Breast epithelium (tissue), 4 donors: Measurements from ENCODE around the gene IFT81. TPM values are rescaled to one million over a fixed set of nuclear protein-coding genes. Genes with fewer than 3 reads are reported as not detected.
A peak's percentile ranks its signal among the peaks of the same experiment; 100 is the strongest.

Source experiments
- DNase-seq, 2 donors: peaks; one replicate each; pipeline ENCODE4 v3.0.0-alpha.2; 2019; ENCODE audit warnings: low spot score in 2 of 2
- H3K27ac ChIP-seq, 2 donors: fragments of 200-600 bp; sonication (generic) in 1 of 2; one replicate each; pipeline ENCODE4 v1.5.1; 2016 to 2019; ENCODE audit warnings: mild to moderate bottlenecking in 1 of 2
- H3K27me3 ChIP-seq, 2 donors: fragments of 200-600 bp; sonication (generic) in 1 of 2; one replicate each; pipeline versions ENCODE4 v1.5.1 to v1.6.0; 2017 to 2019; ENCODE audit warnings: control low read depth in 1 of 2, mild to moderate bottlenecking in 1 of 2
- H3K36me3 ChIP-seq: fragments of 200-600 bp; one replicate; pipeline ENCODE4 v1.5.1; 2019
- H3K4me1 ChIP-seq, 2 donors: fragments of 200-600 bp; sonication (generic); one replicate each; pipeline ENCODE4 v1.5.1; 2016 to 2019; ENCODE audit warnings: control low read depth in 1 of 2
- H3K4me3 ChIP-seq, 3 donors: fragments of 200-600 bp; sonication (generic); 1 replicate in 2 of 3; 2 replicates in 1 of 3; pipeline ENCODE4 v1.5.1; 2016 to 2019; ENCODE audit warnings: mild to moderate bottlenecking in 3 of 3, moderate library complexity in 2 of 3
- H3K9me3 ChIP-seq, 2 donors: fragments of 200-600 bp; sonication (generic) in 1 of 2; one replicate each; pipeline ENCODE4 v1.5.1; 2016 to 2019; ENCODE audit warnings: control low read depth in 1 of 2
- POLR2A ChIP-seq: fragments of 450-650 bp; IDR thresholded peaks from one replicate; pipeline ENCODE4 v1.6.1; 2016; ENCODE audit warnings: antibody characterized with exemption, mild to moderate bottlenecking, moderate library complexity
- POLR2AphosphoS5 ChIP-seq, 3 donors: sonication (generic); formaldehyde crosslinking; IDR thresholded peaks; one replicate each; pipeline ENCODE4 v1.6.1; 2017; ENCODE audit warnings: antibody characterized with exemption in 3 of 3
- intact Hi-C: fragments of 100-400 bp; cut with DNase I; formaldehyde crosslinking; loops from one replicate; pipeline ENCODE4 v1.15.1; 2023; ENCODE audit warnings: low total_unique reads
- total RNA-seq, 3 donors: library from RNA; depleted of rRNA; stranded (reverse); fragments of >200 nt; gene quantifications; one replicate each; pipeline ENCODE4 v1.1.0, GENCODE V29; 2016
- TF ChIP-seq, protein P1 (sequence below), 3 donors: fragments of 450-650 bp; IDR thresholded peaks; one replicate each; pipeline ENCODE4 v1.5.1; 2016 to 2017; ENCODE audit warnings: antibody characterized with exemption in 3 of 3, mild to moderate bottlenecking in 3 of 3, moderate library complexity in 3 of 3

IFT81 gene
- total RNA-seq, 3 donors from 2014 or later = 9.4 to 27.1 (median 19.0) TPM

DNA sequence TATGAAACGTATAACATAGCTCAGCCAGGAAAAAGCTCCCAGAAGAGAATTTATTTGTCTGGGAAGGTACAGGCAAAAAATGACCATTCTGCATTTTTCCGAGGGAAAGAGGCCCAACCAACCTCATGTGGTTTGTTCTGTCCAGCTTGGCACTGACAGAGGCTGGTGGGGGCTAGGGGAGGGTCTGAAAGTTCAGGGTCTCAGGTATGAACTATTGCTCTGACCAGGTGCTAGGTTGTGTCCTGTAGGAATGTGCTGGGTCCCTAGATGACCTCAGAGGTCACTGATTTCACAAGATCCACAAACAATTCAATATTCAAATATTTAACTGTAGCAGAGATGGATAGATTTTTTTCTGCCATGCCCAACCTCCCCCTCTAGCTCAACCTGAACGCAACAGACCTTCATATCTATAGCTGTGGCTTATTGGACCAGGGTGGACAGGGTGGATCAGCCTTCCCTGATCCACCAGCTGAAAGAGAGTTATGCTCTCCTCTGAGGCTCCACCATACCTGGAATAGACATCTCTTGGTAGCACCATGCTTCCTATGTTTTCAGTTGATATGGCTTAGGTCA lies 32.9 kb upstream of the IFT81 start:
- no peak for TF ChIP-seq POLR2A
- TF ChIP-seq, protein P1, sequence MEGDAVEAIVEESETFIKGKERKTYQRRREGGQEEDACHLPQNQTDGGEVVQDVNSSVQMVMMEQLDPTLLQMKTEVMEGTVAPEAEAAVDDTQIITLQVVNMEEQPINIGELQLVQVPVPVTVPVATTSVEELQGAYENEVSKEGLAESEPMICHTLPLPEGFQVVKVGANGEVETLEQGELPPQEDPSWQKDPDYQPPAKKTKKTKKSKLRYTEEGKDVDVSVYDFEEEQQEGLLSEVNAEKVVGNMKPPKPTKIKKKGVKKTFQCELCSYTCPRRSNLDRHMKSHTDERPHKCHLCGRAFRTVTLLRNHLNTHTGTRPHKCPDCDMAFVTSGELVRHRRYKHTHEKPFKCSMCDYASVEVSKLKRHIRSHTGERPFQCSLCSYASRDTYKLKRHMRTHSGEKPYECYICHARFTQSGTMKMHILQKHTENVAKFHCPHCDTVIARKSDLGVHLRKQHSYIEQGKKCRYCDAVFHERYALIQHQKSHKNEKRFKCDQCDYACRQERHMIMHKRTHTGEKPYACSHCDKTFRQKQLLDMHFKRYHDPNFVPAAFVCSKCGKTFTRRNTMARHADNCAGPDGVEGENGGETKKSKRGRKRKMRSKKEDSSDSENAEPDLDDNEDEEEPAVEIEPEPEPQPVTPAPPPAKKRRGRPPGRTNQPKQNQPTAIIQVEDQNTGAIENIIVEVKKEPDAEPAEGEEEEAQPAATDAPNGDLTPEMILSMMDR (IDR thresholded peaks at IDR 0.05) = no peak
- no peak for TF ChIP-seq POLR2AphosphoS5 (IDR thresholded peaks at IDR 0.05)
- Histone ChIP-seq H3K4me1 (no peaks in the 10 kb centered on the region), H3K9me3 (no peaks in the 10 kb centered on the region), H3K4me3 (no peak overlapping the region), H3K27me3 (no peaks in the 10 kb centered on the region), H3K36me3 (no peaks in the 10 kb centered on the region), H3K27ac (no peak overlapping the region)
- intact Hi-C loops = no loop called here
- no peak for DNase-seq

GRCh38 chr12:110093631-110094311 lies 30.4 kb upstream of the IFT81 start:
- TF ChIP-seq POLR2AphosphoS5 (IDR thresholded peaks at IDR 0.05) (no peak), POLR2A (no peak)
- TF ChIP-seq, protein P1 (IDR thresholded peaks at IDR 0.05) = no peak
- H3K27ac ChIP-seq = no peak overlapping the region
- no peaks in the 10 kb centered on the region for H3K9me3 ChIP-seq
- H3K27me3 ChIP-seq = no peaks in the 10 kb centered on the region
- no peaks in the 10 kb centered on the region for H3K4me1 ChIP-seq
- H3K36me3 ChIP-seq = no peaks in the 10 kb centered on the region
- H3K4me3 ChIP-seq = no peak overlapping the region
- intact Hi-C loops = no loop called here
- no peak for DNase-seq

- H3K36me3 ChIP-seq = no peaks in the 10 kb centered on the region
- H3K27me3 ChIP-seq = no peaks in the 10 kb centered on the region
- no peak overlapping the region for H3K4me3 ChIP-seq
- peak in 1 of 2 donors; percentile 51 for DNase-seq
- no peaks in the 10 kb centered on the region for H3K4me1 ChIP-seq
- no peaks in the 10 kb centered on the region for H3K9me3 ChIP-seq
- TF ChIP-seq POLR2A (no peak), POLR2AphosphoS5 (IDR thresholded peaks at IDR 0.05) (peak in 1 of 3 donors; percentile 28)
- TF ChIP-seq, protein P1 (IDR thresholded peaks at IDR 0.05) = peak; percentile 93 to 97 (median 95)
- intact Hi-C loops = no loop called here
- peak overlapping the region in 1 of 2 donors; percentile 25 for H3K27ac ChIP-seq
Observed at GRCh38 chr12:110100315-110100970, 23.7 kb upstream of the IFT81 start.

GRCh38 chr12:110102255-110102654 lies 21.9 kb upstream of the IFT81 start:
- Histone ChIP-seq H3K27me3 (no peaks in the 10 kb centered on the region), H3K27ac (no peak overlapping the region), H3K9me3 (no peaks in the 10 kb centered on the region), H3K4me3 (no peak overlapping the region), H3K36me3 (no peaks in the 10 kb centered on the region), H3K4me1 (no peaks in the 10 kb centered on the region)
- intact Hi-C loops = no loop called here
- TF ChIP-seq, protein P1 (IDR thresholded peaks at IDR 0.05) = peak in 2 of 3 donors; percentile 9 to 11
- TF ChIP-seq POLR2AphosphoS5 (IDR thresholded peaks at IDR 0.05) = no peak
- DNase-seq = no peak
